Neutrophil (primary cell): ENCODE data around the gene RILP.
A peak's percentile ranks its signal among the peaks of the same experiment; 100 is the strongest.

Experiments
- H3K27ac ChIP-seq: fragments of 200-600 bp; sonication (generic); 2 replicates; pipeline ENCODE4 v1.5.1; 2016; ENCODE audit warnings: mild to moderate bottlenecking, moderate library complexity
- H3K27me3 ChIP-seq: fragments of 200-600 bp; sonication (generic); 2 replicates; pipeline ENCODE4 v1.6.0; 2016; ENCODE audit warnings: mild to moderate bottlenecking
- H3K36me3 ChIP-seq: fragments of 200-600 bp; sonication (generic); 2 replicates; pipeline ENCODE4 v1.5.1; 2017
- H3K4me1 ChIP-seq, 2 experiments: fragments of 200-600 bp in 1 of 2; sonication (generic) in 1 of 2; 1 replicate in 1 of 2; 2 replicates in 1 of 2; pipeline versions ENCODE4 v1.5.1 to v1.6.1; 2013 to 2016; ENCODE audit warnings: low read depth in 1 of 2, low read length in 1 of 2, mild to moderate bottlenecking in 1 of 2, moderate library complexity in 1 of 2; ENCODE audit not compliant: control insufficient read depth in 1 of 2, insufficient read depth in 1 of 2
- H3K4me3 ChIP-seq, 2 experiments: fragments of 200-600 bp in 1 of 2; sonication (generic) in 1 of 2; 1 replicate in 1 of 2; 2 replicates in 1 of 2; pipeline ENCODE4 v1.5.1; 2013 to 2016; ENCODE audit warnings: low read depth in 1 of 2, low read length in 1 of 2, mild to moderate bottlenecking in 1 of 2, moderate library complexity in 1 of 2
- H3K9me3 ChIP-seq: fragments of 200-600 bp; sonication (generic); 2 replicates; pipeline ENCODE4 v1.5.1; 2016
- TF ChIP-seq, protein P1 (sequence below): fragments of 200-600 bp; sonication (generic); IDR thresholded peaks from 2 replicates; pipeline ENCODE4 v1.5.1; 2016; ENCODE audit warnings: antibody characterized with exemption

RILP gene

DNA sequence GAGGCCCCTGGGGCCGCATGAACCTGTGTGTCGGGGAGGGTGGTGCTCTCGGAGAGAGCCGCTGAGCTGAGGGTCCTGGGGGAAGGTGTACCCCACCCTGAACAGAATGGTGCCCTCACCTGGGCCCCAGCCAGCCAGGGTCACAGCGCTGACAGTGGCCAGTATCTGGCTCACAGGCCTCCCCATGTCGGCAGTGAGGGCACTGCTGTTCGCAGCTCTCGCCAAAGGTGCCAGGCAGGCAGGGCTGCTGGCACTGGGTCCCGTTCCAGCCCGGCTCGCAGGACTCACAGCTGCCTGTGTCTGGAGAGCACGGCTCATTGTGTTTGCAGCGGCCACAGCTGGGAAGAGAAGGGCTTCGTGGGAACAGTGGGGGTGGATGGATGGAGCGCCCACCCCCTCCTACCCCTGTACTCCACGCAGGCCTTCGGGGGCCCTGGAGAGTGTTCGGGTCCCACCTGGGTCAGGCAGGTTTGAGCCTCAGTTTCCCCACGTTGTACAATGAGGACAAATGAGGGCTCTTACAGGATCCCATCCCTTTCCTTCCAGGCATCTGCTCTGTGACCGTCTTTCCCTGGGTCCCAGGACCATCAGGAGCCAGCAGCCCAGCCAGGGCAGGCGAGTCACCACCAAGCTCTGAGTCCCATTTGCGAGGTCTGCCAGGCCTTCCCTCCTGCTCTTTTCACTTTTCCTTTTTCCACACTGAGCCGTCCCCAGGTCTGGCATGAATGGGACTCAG, 9.2 kb downstream of the RILP start:
- peaks cover 27% of the 10 kb centered on the region for H3K27me3 ChIP-seq
- H3K27ac ChIP-seq: no peak overlapping the region
- TF ChIP-seq, protein P1, sequence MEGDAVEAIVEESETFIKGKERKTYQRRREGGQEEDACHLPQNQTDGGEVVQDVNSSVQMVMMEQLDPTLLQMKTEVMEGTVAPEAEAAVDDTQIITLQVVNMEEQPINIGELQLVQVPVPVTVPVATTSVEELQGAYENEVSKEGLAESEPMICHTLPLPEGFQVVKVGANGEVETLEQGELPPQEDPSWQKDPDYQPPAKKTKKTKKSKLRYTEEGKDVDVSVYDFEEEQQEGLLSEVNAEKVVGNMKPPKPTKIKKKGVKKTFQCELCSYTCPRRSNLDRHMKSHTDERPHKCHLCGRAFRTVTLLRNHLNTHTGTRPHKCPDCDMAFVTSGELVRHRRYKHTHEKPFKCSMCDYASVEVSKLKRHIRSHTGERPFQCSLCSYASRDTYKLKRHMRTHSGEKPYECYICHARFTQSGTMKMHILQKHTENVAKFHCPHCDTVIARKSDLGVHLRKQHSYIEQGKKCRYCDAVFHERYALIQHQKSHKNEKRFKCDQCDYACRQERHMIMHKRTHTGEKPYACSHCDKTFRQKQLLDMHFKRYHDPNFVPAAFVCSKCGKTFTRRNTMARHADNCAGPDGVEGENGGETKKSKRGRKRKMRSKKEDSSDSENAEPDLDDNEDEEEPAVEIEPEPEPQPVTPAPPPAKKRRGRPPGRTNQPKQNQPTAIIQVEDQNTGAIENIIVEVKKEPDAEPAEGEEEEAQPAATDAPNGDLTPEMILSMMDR: no peak
- H3K4me1 ChIP-seq: peaks cover 22 to 23% of the 10 kb centered on the region in 2 experiments
- H3K4me3 ChIP-seq: no peak overlapping the region
- H3K9me3 ChIP-seq: no peaks in the 10 kb centered on the region
- peaks cover 8% of the 10 kb centered on the region for H3K36me3 ChIP-seq

- peaks cover 15% of the 10 kb centered on the region for H3K36me3 ChIP-seq
- TF ChIP-seq, protein P1: no peak
- H3K4me3 ChIP-seq: no peak overlapping the region
- H3K9me3 ChIP-seq: no peaks in the 10 kb centered on the region
- peaks cover 13 to 15% of the 10 kb centered on the region in 2 experiments for H3K4me1 ChIP-seq
- no peak overlapping the region for H3K27ac ChIP-seq
- H3K27me3 ChIP-seq: peaks cover 19% of the 10 kb centered on the region
These were observed 10.0 kb downstream of the RILP start for GRCh38 chr17:1639549-1640180.

DNA sequence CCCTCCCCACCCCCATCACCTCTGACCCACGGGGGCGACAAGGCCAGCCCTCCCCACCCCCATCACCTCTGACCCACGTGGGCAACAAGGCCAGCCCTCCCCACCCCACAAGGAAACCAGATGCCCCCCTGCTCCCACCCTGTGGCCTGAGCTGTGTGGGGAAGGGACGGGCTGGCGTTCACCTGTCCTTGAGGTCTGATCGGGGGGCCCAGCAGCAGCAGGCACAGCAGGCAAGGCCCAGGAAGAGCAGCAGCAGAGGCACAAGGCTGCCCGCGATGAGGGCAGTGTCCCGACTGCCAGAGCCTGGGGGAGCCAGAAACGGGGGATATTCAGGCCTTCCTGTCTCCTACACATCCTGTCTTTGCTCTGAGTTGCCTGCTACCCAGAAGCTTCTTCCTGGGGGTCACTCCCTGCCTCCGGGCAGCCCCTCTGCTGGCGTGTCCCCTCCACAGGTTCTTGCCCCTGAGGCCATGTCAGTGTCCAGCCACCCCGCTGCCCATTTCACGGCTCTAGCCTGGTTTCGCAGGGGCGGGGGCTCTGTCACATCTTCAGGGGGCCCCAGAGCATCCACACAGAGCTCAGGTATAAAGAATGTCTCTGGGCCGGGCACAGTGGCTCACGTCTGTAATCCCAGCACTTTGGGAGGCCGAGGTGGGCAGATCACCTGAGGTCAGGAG, 10.9 kb downstream of the RILP start:
- peaks cover 4 to 6% of the 10 kb centered on the region in 2 experiments for H3K4me1 ChIP-seq
- H3K9me3 ChIP-seq: no peaks in the 10 kb centered on the region
- H3K27ac ChIP-seq: no peak overlapping the region
- TF ChIP-seq, protein P1: no peak
- peaks cover 15% of the 10 kb centered on the region for H3K36me3 ChIP-seq
- no peak overlapping the region for H3K4me3 ChIP-seq
- peaks cover 12% of the 10 kb centered on the region for H3K27me3 ChIP-seq

- TF ChIP-seq, protein P1: no peak
- Histone ChIP-seq H3K9me3 (no peaks in the 10 kb centered on the region), H3K36me3 (peaks cover 15% of the 10 kb centered on the region), H3K27ac (peak overlapping the region; percentile 8), H3K27me3 (peaks cover 6% of the 10 kb centered on the region), H3K4me3 (no peak overlapping the region), H3K4me1 (no peaks in the 10 kb centered on the region)
These were observed 11.5 kb downstream of the RILP start for GRCh38 chr17:1638171-1638590.

DNA sequence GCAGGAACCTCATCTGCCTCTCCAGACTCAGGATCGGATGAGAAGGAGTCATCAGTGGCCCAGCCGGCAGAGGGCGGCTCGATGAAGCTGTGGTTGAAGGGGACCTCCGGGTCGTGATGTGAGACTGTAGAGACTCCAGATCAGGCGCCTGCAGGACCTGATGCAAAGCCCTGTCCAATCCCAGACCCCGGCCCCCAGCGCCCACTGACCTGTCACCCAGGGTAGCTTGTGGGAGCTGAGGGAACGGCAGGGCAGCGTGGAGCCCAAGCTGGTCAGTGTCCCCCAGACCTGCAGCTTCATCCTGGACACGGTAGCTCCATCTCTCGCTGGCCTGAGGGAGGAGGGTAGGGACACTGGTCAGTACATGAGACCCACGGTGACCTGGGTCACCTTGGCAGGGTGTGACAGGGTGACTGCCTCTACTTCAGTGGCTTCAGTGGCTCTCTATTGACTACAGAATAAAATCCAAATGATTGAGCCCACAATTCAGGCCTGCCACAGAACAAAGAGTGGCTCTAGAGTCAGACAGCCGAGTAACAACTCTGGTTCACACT, 12.9 kb downstream of the RILP start:
- H3K4me3 ChIP-seq: no peak overlapping the region
- H3K9me3 ChIP-seq: no peaks in the 10 kb centered on the region
- TF ChIP-seq, protein P1: no peak
- peaks cover 0 to under 1% of the 10 kb centered on the region in 2 experiments for H3K4me1 ChIP-seq
- peaks cover 4% of the 10 kb centered on the region for H3K27me3 ChIP-seq
- no peak overlapping the region for H3K27ac ChIP-seq
- peaks cover 15% of the 10 kb centered on the region for H3K36me3 ChIP-seq
